HCT116 (cell line): Measurements from ENCODE around the gene MROH7. TPM values are rescaled to one million over a fixed set of nuclear protein-coding genes. Genes with fewer than 3 reads are reported as not detected.

Experiments
- ATAC-seq: fragments of 200-7000 bp; cut with Tn5 transposase; 2 replicates; pipeline ENCODE4 v1.9.1; 2020; ENCODE audit warnings: mild to moderate bottlenecking, moderate library complexity
- BruUV-seq: library from RNA; stranded (reverse); fragments of 400-500 nt; replicated peaks from 2 replicates; lab custom pipeline; 2021; lab: Mats Ljungman, UMichigan
- CTCF ChIA-PET: fragments of 300-600 bp; sonication (Branson Sonifier 250); formaldehyde crosslinking; loops from one replicate; lab custom pipeline; 2021; ENCODE audit warnings: antibody characterized with exemption; lab: Charles Lee
- POLR2A ChIA-PET: fragments of 300-600, 350-600 bp; sonication (Branson Sonifier 250); formaldehyde crosslinking; loops from one replicate; lab custom pipeline; 2021; ENCODE audit warnings: antibody characterized with exemption; lab: Charles Lee
- RAD21 ChIA-PET, 2 experiments: fragments of 300-600 bp; sonication (Branson Sonifier 250); formaldehyde crosslinking; loops; one replicate each; lab custom pipeline; 2023; ENCODE audit warnings: low total read pairs in 2 of 2; ENCODE audit not compliant: uncharacterized antibody in 2 of 2, unreplicated experiment in 2 of 2, low non-redundant PET in 1 of 2; lab: Charles Lee
- DNase-seq: peaks from one replicate; pipeline ENCODE4 v3.0.0-alpha.2; 2010; ENCODE audit warnings: low read depth, low spot score
- H2AFZ ChIP-seq: fragments of 200-600 bp; shearing (Covaris generic), sonication (generic); 2 replicates; pipeline ENCODE4 v1.6.1; 2017; ENCODE audit warnings: low read depth, mixed run types, mixed read lengths, antibody characterized with exemption, low read length; ENCODE audit not compliant: poor library complexity, severe bottlenecking
- H3K27ac ChIP-seq: 2 replicates; pipeline ENCODE4 v1.5.1; 2012; ENCODE audit warnings: low read depth, low read length
- H3K27me3 ChIP-seq: fragments of 200-600 bp; sonication (generic); 2 replicates; pipeline ENCODE4 v1.6.1; 2016; ENCODE audit warnings: mixed run types, low read length, mixed read lengths; ENCODE audit not compliant: insufficient read depth
- H3K36me3 ChIP-seq, 2 experiments: fragments of 200-500 bp in 1 of 2; fragments of 200-600 bp in 1 of 2; sonication (Bioruptor generic) in 1 of 2; sonication (generic) in 1 of 2; 2 replicates each; pipeline versions ENCODE4 v1.5.1 to v1.6.1; 2014 to 2016; ENCODE audit warnings: low read length in 2 of 2, inconsistent platforms in 1 of 2, mixed read lengths in 1 of 2, mixed run types in 1 of 2; ENCODE audit not compliant: insufficient read depth in 2 of 2, control insufficient read depth in 1 of 2
- H3K4me1 ChIP-seq, 2 experiments: fragments of 200-600 bp in 1 of 2; sonication (generic) in 1 of 2; 2 replicates each; pipeline versions ENCODE4 v1.5.1 to v1.6.1; 2012 to 2017; ENCODE audit warnings: low read length in 2 of 2, inconsistent platforms in 1 of 2, mild to moderate bottlenecking in 1 of 2, mixed read lengths in 1 of 2, mixed run types in 1 of 2, moderate library complexity in 1 of 2; ENCODE audit not compliant: insufficient read depth in 2 of 2, control insufficient read depth in 1 of 2
- H3K4me2 ChIP-seq: fragments of 200-600 bp; sonication (generic); 2 replicates; pipeline ENCODE4 v1.6.1; 2017; ENCODE audit warnings: mixed run types, low read length, mixed read lengths
- H3K4me3 ChIP-seq, 2 experiments: fragments of 200-600 bp in 1 of 2; sonication (generic) in 1 of 2; replicated peaks in 1 of 2; 2 replicates each; pipeline ENCODE4 v1.5.1; 2011 to 2016; ENCODE audit warnings: low read length in 2 of 2, control low read depth in 1 of 2, low read depth in 1 of 2, mild to moderate bottlenecking in 1 of 2, mixed read lengths in 1 of 2, mixed run types in 1 of 2
- H3K79me2 ChIP-seq: fragments of 200-600 bp; sonication (generic); 2 replicates; pipeline ENCODE4 v1.6.1; 2017; ENCODE audit warnings: mild to moderate bottlenecking, mixed run types, low read length, moderate library complexity, mixed read lengths; ENCODE audit not compliant: insufficient read depth
- H3K9ac ChIP-seq: fragments of 200-600 bp; sonication (generic); 2 replicates; pipeline ENCODE4 v1.6.1; 2016; ENCODE audit warnings: low read length, mixed read lengths
- H3K9me2 ChIP-seq: fragments of 200-600 bp; sonication (generic), shearing (Covaris generic); 2 replicates; pipeline ENCODE4 v1.6.1; 2017; ENCODE audit warnings: mixed run types, mild to moderate bottlenecking, moderate library complexity; ENCODE audit not compliant: insufficient read depth
- H3K9me3 ChIP-seq, 2 experiments: fragments of 200-500 bp in 1 of 2; fragments of 200-600 bp in 1 of 2; sonication (Bioruptor generic) in 1 of 2; sonication (generic) in 1 of 2; 2 replicates each; pipeline ENCODE4 v1.6.1; 2014 to 2017; ENCODE audit warnings: low read length in 2 of 2, mixed read lengths in 2 of 2, inconsistent platforms in 1 of 2, low read depth in 1 of 2, mild to moderate bottlenecking in 1 of 2, mixed run types in 1 of 2, moderate library complexity in 1 of 2; ENCODE audit not compliant: control insufficient read depth in 1 of 2, insufficient read depth in 1 of 2
- H4K20me1 ChIP-seq: fragments of 200-600 bp; sonication (generic), shearing (Covaris generic); 2 replicates; pipeline ENCODE4 v1.6.1; 2017; ENCODE audit warnings: mixed run types, mild to moderate bottlenecking, moderate library complexity; ENCODE audit not compliant: insufficient read depth
- CBX3 ChIP-seq: IDR thresholded peaks from 2 replicates; pipeline ENCODE4 v1.6.1; 2012; ENCODE audit warnings: low read depth
- ELF1 ChIP-seq: IDR thresholded peaks from 2 replicates; pipeline ENCODE4 v1.6.1; 2012; ENCODE audit warnings: low read depth, borderline replicate concordance
- EZH2phosphoT487 ChIP-seq: fragments of 200-600 bp; IDR thresholded peaks from 2 replicates; pipeline ENCODE4 v1.6.1; 2018; ENCODE audit warnings: antibody characterized with exemption, borderline replicate concordance
- FOSL1 ChIP-seq: IDR thresholded peaks from 2 replicates; pipeline ENCODE4 v1.6.1; 2012; ENCODE audit warnings: low read depth
- JUND ChIP-seq: IDR thresholded peaks from 2 replicates; pipeline ENCODE4 v1.6.1; 2012
- POLR2A ChIP-seq: IDR thresholded peaks from 2 replicates; pipeline ENCODE4 v1.7.0; 2011; ENCODE audit warnings: borderline replicate concordance; ENCODE audit not compliant: insufficient read depth, insufficient read length; ENCODE audit errors: extremely low read depth
- POLR2AphosphoS5 ChIP-seq: IDR thresholded peaks from 2 replicates; pipeline ENCODE4 v1.6.1; 2011; ENCODE audit warnings: mild to moderate bottlenecking, low read depth, low read length, moderate library complexity
- SP1 ChIP-seq: IDR thresholded peaks from 2 replicates; pipeline ENCODE4 v1.6.1; 2012; ENCODE audit warnings: low read depth
- TCF7L2 ChIP-seq: IDR thresholded peaks from 2 replicates; pipeline ENCODE4 v1.7.0; 2011; ENCODE audit warnings: borderline replicate concordance, inconsistent platforms; ENCODE audit not compliant: insufficient read depth, insufficient read length; ENCODE audit errors: extremely low read depth
- YY1 ChIP-seq: IDR thresholded peaks from 2 replicates; pipeline ENCODE4 v1.6.1; 2011; ENCODE audit warnings: low read length, low read depth, moderate library complexity, mild to moderate bottlenecking; ENCODE audit not compliant: insufficient replicate concordance; ENCODE audit errors: extremely low read depth
- ZFX ChIP-seq: fragments of 450-650 bp; IDR thresholded peaks from 2 replicates; pipeline ENCODE4 v1.6.1; 2017
- ZNF274 ChIP-seq: fragments of 200-500 bp; sonication (Bioruptor generic); IDR thresholded peaks from 2 replicates; pipeline ENCODE4 v1.6.1; 2014; ENCODE audit warnings: mild to moderate bottlenecking, low read depth, low read length, inconsistent platforms
- intact Hi-C: fragments of 100-400 bp; cut with micrococcal nuclease; formaldehyde crosslinking; loops from 2 replicates; pipeline ENCODE4 v1.10.0; 2022
- total RNA-seq: library from RNA; stranded (reverse); gene quantifications from one replicate; pipeline ENCODE4 v1.2.1, GENCODE V29; 2021; ENCODE audit not compliant: unreplicated experiment
- TF ChIP-seq, protein P1 (sequence below): IDR thresholded peaks from 2 replicates; pipeline ENCODE4 v1.6.1; 2012
- TF ChIP-seq, protein P2 (sequence below), 3 experiments: fragments of 200-600 bp in 1 of 3; sonication (generic) in 1 of 3; IDR thresholded peaks in 2 of 3; conservative IDR thresholded peaks in 1 of 3; 2 replicates each; pipeline ENCODE4 v1.5.1; 2012 to 2017; ENCODE audit warnings: low read depth in 2 of 3, low read length in 2 of 3, antibody characterized with exemption in 1 of 3, borderline replicate concordance in 1 of 3, control low read depth in 1 of 3, mild to moderate bottlenecking in 1 of 3, mixed read lengths in 1 of 3, mixed run types in 1 of 3, moderate library complexity in 1 of 3; ENCODE audit not compliant: insufficient read depth in 1 of 3

MROH7 gene
- total RNA-seq, 1 experiment from 2014 or later = 1.1 TPM

DNA sequence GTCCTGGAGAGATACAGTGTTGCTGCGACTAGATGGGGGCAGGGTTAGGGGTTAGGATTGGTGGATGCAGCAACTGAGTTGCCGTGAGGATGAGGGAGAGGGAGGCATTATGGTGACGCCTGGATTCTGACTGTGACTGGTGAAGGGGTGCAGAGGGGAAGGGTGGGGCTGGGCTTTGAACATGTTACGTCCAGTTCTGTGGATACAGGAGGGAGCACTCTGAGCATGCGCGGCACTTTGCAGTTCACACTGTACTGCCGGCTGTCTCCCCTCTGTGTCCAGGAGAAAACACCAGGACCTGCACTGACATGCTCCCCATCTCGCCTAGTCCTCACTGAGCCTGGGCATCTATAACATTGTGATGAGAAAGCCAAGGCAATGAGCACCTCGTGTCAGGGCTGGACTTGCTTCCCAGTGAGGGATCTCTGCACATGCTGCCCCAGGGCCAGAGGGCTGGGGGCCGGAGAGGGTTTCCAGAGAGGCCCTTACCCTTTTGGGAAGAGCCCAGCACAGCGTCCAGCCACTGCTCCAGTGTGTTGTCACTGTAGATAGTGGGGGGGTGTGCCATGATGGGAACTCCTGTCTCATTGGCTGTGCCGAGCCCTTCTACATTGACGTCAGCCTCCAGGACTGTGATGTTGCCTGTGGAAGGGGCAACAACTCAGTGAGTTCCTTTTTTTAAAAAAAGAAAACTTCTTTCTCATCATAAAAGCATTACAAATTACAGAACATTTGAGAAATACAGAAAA is 25.9 kb upstream of the MROH7 start:
- no peaks in the 10 kb centered on the region for H3K9me3 ChIP-seq
- no peak overlapping the region for H3K27ac ChIP-seq
- no peaks in the 10 kb centered on the region for H3K36me3 ChIP-seq
- no peak for DNase-seq
- no peak overlapping the region for H3K4me2 ChIP-seq
- no peak overlapping the region for H3K4me3 ChIP-seq
- H4K20me1 ChIP-seq = no peaks in the 10 kb centered on the region
- ChIA-PET CTCF (no interaction called here), RAD21 (no interaction called here), POLR2A (no interaction called here)
- H3K4me1 ChIP-seq = peaks cover 0 to 7% of the 10 kb centered on the region in 2 experiments; a peak in 2 of 4 replicates
- H2AFZ ChIP-seq = no peak overlapping the region
- TF ChIP-seq CBX3 (no peak), EZH2phosphoT487 (no peak), SP1 (no peak), JUND (no peak), FOSL1 (no peak), POLR2AphosphoS5 (no peak), TCF7L2 (no peak), YY1 (no peak), ELF1 (no peak), ZFX (no peak), POLR2A (no peak), ZNF274 (no peak)
- TF ChIP-seq, protein P1, sequence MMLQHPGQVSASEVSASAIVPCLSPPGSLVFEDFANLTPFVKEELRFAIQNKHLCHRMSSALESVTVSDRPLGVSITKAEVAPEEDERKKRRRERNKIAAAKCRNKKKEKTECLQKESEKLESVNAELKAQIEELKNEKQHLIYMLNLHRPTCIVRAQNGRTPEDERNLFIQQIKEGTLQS = no peak
- TF ChIP-seq, protein P2, sequence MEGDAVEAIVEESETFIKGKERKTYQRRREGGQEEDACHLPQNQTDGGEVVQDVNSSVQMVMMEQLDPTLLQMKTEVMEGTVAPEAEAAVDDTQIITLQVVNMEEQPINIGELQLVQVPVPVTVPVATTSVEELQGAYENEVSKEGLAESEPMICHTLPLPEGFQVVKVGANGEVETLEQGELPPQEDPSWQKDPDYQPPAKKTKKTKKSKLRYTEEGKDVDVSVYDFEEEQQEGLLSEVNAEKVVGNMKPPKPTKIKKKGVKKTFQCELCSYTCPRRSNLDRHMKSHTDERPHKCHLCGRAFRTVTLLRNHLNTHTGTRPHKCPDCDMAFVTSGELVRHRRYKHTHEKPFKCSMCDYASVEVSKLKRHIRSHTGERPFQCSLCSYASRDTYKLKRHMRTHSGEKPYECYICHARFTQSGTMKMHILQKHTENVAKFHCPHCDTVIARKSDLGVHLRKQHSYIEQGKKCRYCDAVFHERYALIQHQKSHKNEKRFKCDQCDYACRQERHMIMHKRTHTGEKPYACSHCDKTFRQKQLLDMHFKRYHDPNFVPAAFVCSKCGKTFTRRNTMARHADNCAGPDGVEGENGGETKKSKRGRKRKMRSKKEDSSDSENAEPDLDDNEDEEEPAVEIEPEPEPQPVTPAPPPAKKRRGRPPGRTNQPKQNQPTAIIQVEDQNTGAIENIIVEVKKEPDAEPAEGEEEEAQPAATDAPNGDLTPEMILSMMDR (IDR thresholded peaks at IDR 0.05 in 2 of 3, conservative IDR thresholded peaks at IDR 0.05 in 1 of 3; ENCODE audit: borderline replicate concordance in 1 of 3, insufficient read depth in 1 of 3, low read depth in 2 of 3, low read length in 2 of 3) = no peak
- ATAC-seq = no peak
- no TSS peak for BruUV-seq
- no peaks in the 10 kb centered on the region for H3K9me2 ChIP-seq
- intact Hi-C loops = no loop called here
- H3K27me3 ChIP-seq = no peaks in the 10 kb centered on the region
- no peak overlapping the region for H3K9ac ChIP-seq
- H3K79me2 ChIP-seq = no peaks in the 10 kb centered on the region
